Measurements from ENCODE around the gene COG7. TPM values are rescaled to one million over a fixed set of nuclear protein-coding genes. Genes with fewer than 3 reads are reported as not detected.

The COG7 gene
- total and polyA plus RNA-seq, 2 of the 13 experiments (the other 11 are each of a cell fraction or from before 2014, with no cell fraction given): 12.6 to 54.5 TPM

- peaks cover 90% of the 10 kb centered on the region for H4K20me1 ChIP-seq (ENCODE audit: insufficient read depth, low read length)
- ChIA-PET CTCF (ENCODE audit: low intra/inter-chr PET ratio, low total read pairs) (no interaction called here), POLR2A (no interaction called here)
- H3K9ac ChIP-seq (ENCODE audit: insufficient read depth, low read depth, low read length): no peak overlapping the region
- in situ Hi-C loops (cut with HindIII; ENCODE audit: extremely low pct_ligation_motif_present, low pct_unique_long_range_greater_than_20kb) (no loop called here), intact Hi-C loops (cut with micrococcal nuclease; ENCODE audit: unreplicated experiment) (no loop called here)
- no peaks in the 10 kb centered on the region for H3K27me3 ChIP-seq (ENCODE audit: control insufficient read depth in 1 of 2, insufficient read depth in 2 of 2, low read length in 2 of 2)
- FAIRE-seq (no peak), DNase-seq (ENCODE audit: low spot score) (no peak), ATAC-seq (no peak)
- whole genome bisulfite sequencing (ENCODE audit: low lambda C conversion rate): 86% methylated on average over 5 of the region's 5 CpGs
- no peak overlapping the region for H3K4me2 ChIP-seq (ENCODE audit: low read depth, low read length)
- no peak overlapping the region for H3K4me3 ChIP-seq (replicated peaks in 1 of 3; ENCODE audit: insufficient read depth in 1 of 3, low read depth in 2 of 3, low read length in 3 of 3)
- peaks cover 97% of the 10 kb centered on the region for H3K79me2 ChIP-seq (ENCODE audit: insufficient read depth, low read length)
- H3K36me3 ChIP-seq (replicated peaks in 1 of 2; ENCODE audit: control insufficient read depth in 1 of 2, insufficient read depth in 2 of 2, low read length in 2 of 2): peaks cover 11 to 65% of the 10 kb centered on the region in 2 experiments
- no peaks in the 10 kb centered on the region for H3K9me3 ChIP-seq (ENCODE audit: low read length)
- H2AFZ ChIP-seq (ENCODE audit: low read length): no peak overlapping the region
- no TSS peak for BruUV-seq (replicated peaks)
- H3K4me1 ChIP-seq (ENCODE audit: insufficient read depth, low read length): peaks cover 49% of the 10 kb centered on the region
- no peak overlapping the region for H3K27ac ChIP-seq (ENCODE audit: extremely low read length, insufficient read depth, low read length)
- TF ChIP-seq SRSF1 (optimal IDR thresholded peaks at IDR 0.05; ENCODE audit: low read depth, low read length): no peak
- TF ChIP-seq YEATS4 (CRISPR knock-in tag; IDR thresholded peaks at IDR 0.05; ENCODE audit: borderline replicate concordance): no peak
- no peak for TF ChIP-seq DBP (CRISPR knock-in tag; IDR thresholded peaks at IDR 0.05; ENCODE audit: not compliant biosample characterization)
- TF ChIP-seq TFE3 (CRISPR knock-in tag; IDR thresholded peaks at IDR 0.05): no peak
- no peak for TF ChIP-seq NFRKB (IDR thresholded peaks at IDR 0.05)
- TF ChIP-seq ZNF512B (CRISPR knock-in tag; IDR thresholded peaks at IDR 0.05; ENCODE audit: borderline replicate concordance): no peak
- TF ChIP-seq MTERF4 (CRISPR knock-in tag; IDR thresholded peaks at IDR 0.05): no peak
- no peak for TF ChIP-seq IKZF1 (IDR thresholded peaks at IDR 0.05)
- no peak for TF ChIP-seq REST (IDR thresholded peaks at IDR 0.05; ENCODE audit: borderline replicate concordance in 1 of 2, low read depth in 1 of 2, low read length in 2 of 2)
- no peak for TF ChIP-seq FOXK1 (CRISPR knock-in tag; IDR thresholded peaks at IDR 0.05; ENCODE audit: borderline replicate concordance, low read depth)
- TF ChIP-seq AGO2 (optimal IDR thresholded peaks at IDR 0.05; ENCODE audit: low read depth, low read length): no peak
- TF ChIP-seq PHF20 (CRISPR knock-in tag; IDR thresholded peaks at IDR 0.05): no peak
- TF ChIP-seq ZFP62 (CRISPR knock-in tag; IDR thresholded peaks at IDR 0.05): no peak
- TF ChIP-seq SP140L (CRISPR knock-in tag; IDR thresholded peaks at IDR 0.05; ENCODE audit: borderline replicate concordance): no peak
- TF ChIP-seq MAFG (CRISPR knock-in tag; IDR thresholded peaks at IDR 0.05): no peak
These were observed 48.3 kb upstream of the COG7 start for GRCh38 chr16:23501291-23501690.

Data from HepG2 (cell line).